WTC11 (cell line): ENCODE measurements around the gene COX19.

Experiments used
- STAT6 ChIP-seq: sonication (generic); formaldehyde crosslinking; conservative IDR thresholded peaks from 2 replicates; pipeline ENCODE4 v1.8.1; 2023; ENCODE audit warnings: mild to moderate bottlenecking, low read depth, missing genetic modification reagents, moderate library complexity
- TF ChIP-seq, protein P1 (sequence below): sonication (generic); formaldehyde crosslinking; IDR thresholded peaks from 2 replicates; pipeline ENCODE4 v1.8.1; 2022; ENCODE audit warnings: low read depth, mild to moderate bottlenecking, moderate library complexity, missing genetic modification reagents, borderline replicate concordance

DNA sequence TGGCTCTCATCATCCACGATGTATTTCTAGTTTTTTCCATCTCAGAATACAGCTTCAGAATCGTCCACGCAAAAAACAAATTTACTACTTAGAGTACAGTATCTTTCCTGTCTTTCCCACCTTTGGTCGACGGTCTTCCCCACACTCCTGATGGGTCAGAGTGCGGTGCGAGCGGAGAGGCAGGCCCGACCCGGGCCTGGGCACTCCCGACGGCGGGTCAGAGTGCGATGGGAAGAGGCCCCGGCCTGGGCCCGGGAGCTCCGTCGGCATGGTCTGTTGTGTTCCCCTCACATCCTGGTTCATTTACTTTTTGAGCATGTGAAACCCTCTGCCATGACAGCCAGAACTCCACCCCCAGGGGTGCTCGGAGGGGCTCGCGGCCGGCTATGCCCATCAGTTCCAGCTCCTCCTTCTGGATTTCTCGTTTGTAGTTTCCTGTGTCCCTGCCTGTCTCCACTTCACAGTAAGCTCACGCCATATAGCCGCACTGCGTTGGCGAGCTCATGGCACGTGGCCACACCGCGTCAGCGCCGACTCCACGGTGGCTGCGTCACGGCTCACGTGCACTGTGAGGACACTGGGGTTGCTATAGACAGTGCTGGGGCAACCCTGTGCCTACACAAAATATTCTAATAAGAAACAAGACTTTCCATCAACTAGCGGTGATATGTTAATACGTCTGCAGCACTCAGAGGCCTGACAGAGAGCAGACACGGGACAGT, 7.8 kb downstream of the COX19 start:
- TF ChIP-seq, protein P1, sequence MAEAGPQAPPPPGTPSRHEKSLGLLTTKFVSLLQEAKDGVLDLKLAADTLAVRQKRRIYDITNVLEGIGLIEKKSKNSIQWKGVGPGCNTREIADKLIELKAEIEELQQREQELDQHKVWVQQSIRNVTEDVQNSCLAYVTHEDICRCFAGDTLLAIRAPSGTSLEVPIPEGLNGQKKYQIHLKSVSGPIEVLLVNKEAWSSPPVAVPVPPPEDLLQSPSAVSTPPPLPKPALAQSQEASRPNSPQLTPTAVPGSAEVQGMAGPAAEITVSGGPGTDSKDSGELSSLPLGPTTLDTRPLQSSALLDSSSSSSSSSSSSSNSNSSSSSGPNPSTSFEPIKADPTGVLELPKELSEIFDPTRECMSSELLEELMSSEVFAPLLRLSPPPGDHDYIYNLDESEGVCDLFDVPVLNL (CRISPR knock-in tag), result no peak
- no peak for TF ChIP-seq STAT6
